ENCODE measurements around the gene KLRB1. TPM values are rescaled to one million over a fixed set of nuclear protein-coding genes. Genes with fewer than 3 reads are reported as not detected.
A peak's percentile ranks its signal among the peaks of the same experiment; 100 is the strongest.
"Not testable (repeated sequence)": the region's sequence is repeated elsewhere in the genome, so short reads cannot be mapped to it uniquely, and the experiment has no call there.

KLRB1 gene
- total RNA-seq, 1 donor from 2014 or later, result not detected

GRCh38 chr12:9647825-9648700, 40.3 kb upstream of the KLRB1 start:
- H3K36me3 ChIP-seq, result no peaks in the 10 kb centered on the region
- H3K9me3 ChIP-seq, result no peaks in the 10 kb centered on the region
- intact Hi-C loops (cut with DNase I), result no loop called here
- peak; percentile 22 to 84 for DNase-seq (ENCODE audit: low spot score in 2 of 2)
- no peaks in the 10 kb centered on the region for H3K27me3 ChIP-seq
- peak overlapping the region; percentile 53 to 89 for H3K4me3 ChIP-seq
- no peak for TF ChIP-seq CTCF (IDR thresholded peaks at IDR 0.05)
- peak overlapping the region; percentile 63 to 86 for H3K27ac ChIP-seq
- H3K4me1 ChIP-seq, result peaks cover 0 to 3% of the 10 kb centered on the region in 2 donors

- H3K36me3 ChIP-seq, result no peaks in the 10 kb centered on the region
- peak overlapping the region; percentile 53 to 89 for H3K4me3 ChIP-seq
- intact Hi-C loops (cut with DNase I), result no loop called here
- no peak for TF ChIP-seq CTCF (IDR thresholded peaks at IDR 0.05)
- no peaks in the 10 kb centered on the region for H3K9me3 ChIP-seq
- peaks cover 0 to 3% of the 10 kb centered on the region in 2 donors for H3K4me1 ChIP-seq
- peak overlapping the region; percentile 63 to 86 for H3K27ac ChIP-seq
- no peaks in the 10 kb centered on the region for H3K27me3 ChIP-seq
- no peak for DNase-seq (ENCODE audit: low spot score in 2 of 2)
Measured at GRCh38 chr12:9646794-9647781, 39.4 kb upstream of the KLRB1 start.

GRCh38 chr12:9644985-9645551, 37.4 kb upstream of the KLRB1 start:
- intact Hi-C loops (cut with DNase I); DNase-seq (ENCODE audit: low spot score in 2 of 2); H3K27me3 ChIP-seq; H3K27ac ChIP-seq; H3K9me3 ChIP-seq; H3K4me3 ChIP-seq; H3K4me1 ChIP-seq; H3K36me3 ChIP-seq: not testable (repeated sequence)

GRCh38 chr12:9643266-9643660, 35.5 kb upstream of the KLRB1 start:
- H3K9me3 ChIP-seq, result no peaks in the 10 kb centered on the region
- TF ChIP-seq CTCF (IDR thresholded peaks at IDR 0.05), result no peak
- H3K4me1 ChIP-seq, result peaks cover 0 to 3% of the 10 kb centered on the region in 2 donors
- no peak overlapping the region for H3K4me3 ChIP-seq
- H3K27me3 ChIP-seq, result no peaks in the 10 kb centered on the region
- no peaks in the 10 kb centered on the region for H3K36me3 ChIP-seq
- H3K27ac ChIP-seq, result no peak overlapping the region
- no peak for DNase-seq (ENCODE audit: low spot score in 2 of 2)
- intact Hi-C loops (cut with DNase I), result no loop called here

GRCh38 chr12:9642606-9643265, 35.0 kb upstream of the KLRB1 start:
- H3K4me3 ChIP-seq, result no peak overlapping the region
- no peaks in the 10 kb centered on the region for H3K36me3 ChIP-seq
- H3K4me1 ChIP-seq, result peaks cover 0 to 3% of the 10 kb centered on the region in 2 donors
- no peaks in the 10 kb centered on the region for H3K9me3 ChIP-seq
- DNase-seq (ENCODE audit: low spot score in 2 of 2), result no peak
- intact Hi-C loops (cut with DNase I), result no loop called here
- no peak overlapping the region for H3K27ac ChIP-seq
- H3K27me3 ChIP-seq, result no peaks in the 10 kb centered on the region
- TF ChIP-seq CTCF (IDR thresholded peaks at IDR 0.05), result no peak

Data from ascending aorta (tissue), 2 donors.